Ovary (tissue), 9 donors: ENCODE measurements around the gene DNAJC8. TPM values are rescaled to one million over a fixed set of nuclear protein-coding genes. Genes with fewer than 3 reads are reported as not detected.

Experiments used
- DNase-seq, 5 donors: peaks; one replicate each; pipeline ENCODE4 v3.0.0-alpha.2; 2019 to 2020
- H3K27ac ChIP-seq, 2 donors: fragments of 200-600 bp; one replicate each; pipeline versions ENCODE4 v1.5.1 to v1.8.0; 2019 to 2022
- H3K27me3 ChIP-seq: fragments of 200-600 bp; one replicate; pipeline ENCODE4 v1.8.0; 2022
- H3K36me3 ChIP-seq: fragments of 200-600 bp; sonication (generic); one replicate; pipeline ENCODE4 v1.5.1; 2019
- H3K4me1 ChIP-seq: one replicate; pipeline ENCODE4 v1.8.1; 2013; ENCODE audit warnings: mild to moderate bottlenecking, moderate library complexity; ENCODE audit not compliant: insufficient read depth
- H3K4me3 ChIP-seq: fragments of 200-600 bp; sonication (generic); one replicate; pipeline ENCODE4 v1.5.1; 2017
- H3K9me3 ChIP-seq, 2 donors: fragments of 200-600 bp in 1 of 2; sonication (generic) in 1 of 2; one replicate each; pipeline versions ENCODE4 v1.5.1 to v1.8.1; 2013 to 2019; ENCODE audit warnings: mild to moderate bottlenecking in 1 of 2, moderate library complexity in 1 of 2
- CTCF ChIP-seq, 3 donors: fragments of 450-650 bp in 2 of 3; fragments of 200-600 bp in 1 of 3; IDR thresholded peaks; one replicate each; pipeline versions ENCODE4 v1.5.1 to v1.8.0; 2016 to 2022; ENCODE audit warnings: antibody characterized with exemption in 3 of 3, mild to moderate bottlenecking in 1 of 3
- EP300 ChIP-seq: sonication (generic); formaldehyde crosslinking; IDR thresholded peaks from one replicate; pipeline ENCODE4 v1.6.1; 2017; ENCODE audit warnings: antibody characterized with exemption
- POLR2A ChIP-seq: fragments of 450-650 bp; IDR thresholded peaks from one replicate; pipeline ENCODE4 v1.6.1; 2017; ENCODE audit warnings: antibody characterized with exemption, mild to moderate bottlenecking, moderate library complexity
- WGBS, 3 donors: extraction: QIAGEN DNeasy Blood & Tissue Kit in 1 of 3; methylation state at CpG; one replicate each; pipeline versions ENCODE4 v1.1.5 to v1.1.7; 2013 to 2017; 5-methylcytosine and 5-hydroxymethylcytosine counted together
- intact Hi-C, 4 donors: fragments of 100-400 bp; cut with DNase I; formaldehyde crosslinking; loops; one replicate each; pipeline versions ENCODE4 v1.11.0 to v1.15.1; 2022 to 2023
- polyA plus RNA-seq, 2 donors: library from polyadenylated mRNA; stranded (reverse); fragments of 200-250 nt in 1 of 2; fragments of 350-450 nt in 1 of 2; fragmentation: Illumina TruSeq in 1 of 2; extraction: RNeasy Lipid Tissue Mini Kit (QIAGEN cat#74804) in 1 of 2; gene quantifications; one replicate each; pipeline ENCODE4 v1.2.3, GENCODE V29; 2013 to 2014
- total RNA-seq, 7 donors: library from RNA; depleted of rRNA in 2 of 7; stranded (reverse); fragments of >200 nt in 2 of 7; fragmentation: NEBNext Ultra II Directional in 3 of 7; extraction: Animal tissue kit (Norgen Biotek cat#: 25700) in 3 of 7; gene quantifications; one replicate each; pipeline versions ENCODE4 v1.1.0 to v1.2.4, GENCODE V29; 2016 to 2023
- donor health status: DM: no; HTN: no; CAD: no; lungs with moderate emphysema.
- donor health status: DM: no; HTN: no; CAD: no.
- donor health status: Bipolar disorder and iron deficiency.
- donor health status: DM: yes; HTN: yes; CAD: no.
- donor health status: DM: no; HTN: no; CAD: no.
- donor health status: DM: yes; HTN: yes; CAD: no.

The DNAJC8 gene
- total and polyA plus RNA-seq, 9 donors = 61.2 to 181 (median 77.9) TPM

DNA sequence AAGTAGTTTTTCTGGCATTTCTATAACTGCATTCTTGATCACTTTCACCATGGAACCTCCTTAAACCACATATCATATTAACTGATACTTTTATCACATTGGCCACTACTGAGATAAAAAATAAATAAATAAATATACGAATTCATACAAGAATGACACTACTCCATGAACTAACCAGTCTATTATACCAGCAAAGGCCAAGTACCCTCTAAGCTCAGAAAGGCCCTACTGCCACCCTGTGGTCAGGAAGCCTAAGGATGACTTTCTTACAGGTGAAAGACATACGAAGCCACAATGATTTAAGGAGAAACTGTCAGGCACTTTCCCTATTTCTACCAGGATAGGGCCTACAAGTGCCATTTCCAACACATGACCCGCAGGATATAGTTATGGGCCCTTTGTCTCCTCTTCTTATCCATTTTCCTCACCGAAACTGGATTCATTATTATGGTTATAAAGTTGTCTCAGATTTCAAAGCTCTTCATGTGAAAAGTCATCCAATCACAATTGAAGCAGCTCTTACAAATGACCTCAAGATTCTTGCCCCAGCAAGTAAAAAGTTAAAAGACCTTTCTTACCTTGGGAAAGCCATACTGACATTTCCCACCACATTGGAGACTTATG is 23.9 kb downstream of the DNAJC8 start:
- intact Hi-C loops = no loop called here
- TF ChIP-seq POLR2A (no peak), CTCF (IDR thresholded peaks at IDR 0.05) (no peak), EP300 (no peak)
- Histone ChIP-seq H3K9me3 (no peaks in the 10 kb centered on the region), H3K27ac (no peak overlapping the region), H3K27me3 (no peaks in the 10 kb centered on the region), H3K36me3 (no peaks in the 10 kb centered on the region), H3K4me3 (no peak overlapping the region), H3K4me1 (no peaks in the 10 kb centered on the region)
- 29 to 43% (median 31%) methylated on average over 4 of the region's 4 CpGs for WGBS, 3 donors
- DNase-seq = no peak

- intact Hi-C loops = no loop called here
- H3K4me1 ChIP-seq = no peaks in the 10 kb centered on the region
- H3K27ac ChIP-seq = no peak overlapping the region
- H3K4me3 ChIP-seq = no peak overlapping the region
- 74 to 85% (median 82%) methylated on average over 4 of the region's 4 CpGs for WGBS, 3 donors
- no peaks in the 10 kb centered on the region for H3K36me3 ChIP-seq
- no peak for DNase-seq
- no peaks in the 10 kb centered on the region for H3K27me3 ChIP-seq
- no peaks in the 10 kb centered on the region for H3K9me3 ChIP-seq
- TF ChIP-seq EP300 = no peak
- no peak for TF ChIP-seq POLR2A
- no peak for TF ChIP-seq CTCF (IDR thresholded peaks at IDR 0.05)
These were observed 27.6 kb downstream of the DNAJC8 start for GRCh38 chr1:28205243-28205642.

DNA sequence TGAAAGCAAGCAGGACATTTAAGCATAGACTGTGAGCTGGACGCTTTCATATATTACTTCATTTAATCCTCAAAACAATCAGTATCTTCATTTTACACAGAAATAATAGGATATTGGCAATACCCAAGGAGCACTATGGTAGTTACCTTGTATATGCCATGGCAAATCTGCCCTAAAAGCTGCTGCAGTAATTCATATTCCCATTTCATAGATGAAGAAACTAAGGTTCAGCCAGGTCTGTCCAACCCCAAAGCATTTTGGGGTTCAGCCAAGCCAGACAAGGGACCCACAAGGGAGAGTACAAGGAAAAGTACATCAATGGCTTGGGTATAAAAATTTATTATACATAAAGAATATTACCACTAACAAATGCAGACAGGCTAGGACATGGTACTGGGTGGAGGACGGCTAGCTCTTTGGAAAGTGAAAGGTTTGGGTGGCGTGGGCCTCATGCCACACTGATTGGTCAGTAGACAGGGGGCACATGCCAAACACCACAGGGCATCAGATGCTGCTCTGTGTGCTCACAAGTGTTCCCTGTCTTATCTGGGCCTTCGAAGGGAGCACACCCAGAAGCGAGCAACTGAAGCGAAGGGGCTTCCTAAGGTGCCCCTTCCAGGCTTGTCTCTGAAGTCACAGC is 32.5 kb downstream of the DNAJC8 start:
- WGBS, 3 donors = 94 to 96% (median 94%) methylated on average over 6 of the region's 6 CpGs
- no peaks in the 10 kb centered on the region for H3K9me3 ChIP-seq
- intact Hi-C loops = no loop called here
- H3K27me3 ChIP-seq = no peaks in the 10 kb centered on the region
- TF ChIP-seq EP300 (no peak), CTCF (IDR thresholded peaks at IDR 0.05) (no peak), POLR2A (no peak)
- no peak overlapping the region for H3K27ac ChIP-seq
- no peaks in the 10 kb centered on the region for H3K4me1 ChIP-seq
- no peaks in the 10 kb centered on the region for H3K36me3 ChIP-seq
- H3K4me3 ChIP-seq = no peak overlapping the region
- DNase-seq = no peak

- no peak overlapping the region for H3K27ac ChIP-seq
- H3K9me3 ChIP-seq = no peaks in the 10 kb centered on the region
- H3K4me3 ChIP-seq = no peak overlapping the region
- no peak for DNase-seq
- H3K27me3 ChIP-seq = no peaks in the 10 kb centered on the region
- no peak for TF ChIP-seq CTCF (IDR thresholded peaks at IDR 0.05)
- no peak for TF ChIP-seq EP300
- no peak for TF ChIP-seq POLR2A
- H3K36me3 ChIP-seq = no peaks in the 10 kb centered on the region
- no peaks in the 10 kb centered on the region for H3K4me1 ChIP-seq
- WGBS, 3 donors = 92 to 94% (median 92%) methylated on average over 8 of the region's 8 CpGs
- intact Hi-C loops = no loop called here
These were observed 33.2 kb downstream of the DNAJC8 start for GRCh38 chr1:28199328-28200233.
